Glomerular visceral epithelial cell (primary cell): ENCODE data around the gene PARN.
"Not testable (repeated sequence)": the region's sequence is repeated elsewhere in the genome, so short reads cannot be mapped to it uniquely, and the experiment has no call there.

Experiments used
- DNase-seq: peaks from one replicate; pipeline ENCODE4 v3.0.0-alpha.2; 2016; ENCODE audit errors: extremely low spot score

PARN gene

DNA sequence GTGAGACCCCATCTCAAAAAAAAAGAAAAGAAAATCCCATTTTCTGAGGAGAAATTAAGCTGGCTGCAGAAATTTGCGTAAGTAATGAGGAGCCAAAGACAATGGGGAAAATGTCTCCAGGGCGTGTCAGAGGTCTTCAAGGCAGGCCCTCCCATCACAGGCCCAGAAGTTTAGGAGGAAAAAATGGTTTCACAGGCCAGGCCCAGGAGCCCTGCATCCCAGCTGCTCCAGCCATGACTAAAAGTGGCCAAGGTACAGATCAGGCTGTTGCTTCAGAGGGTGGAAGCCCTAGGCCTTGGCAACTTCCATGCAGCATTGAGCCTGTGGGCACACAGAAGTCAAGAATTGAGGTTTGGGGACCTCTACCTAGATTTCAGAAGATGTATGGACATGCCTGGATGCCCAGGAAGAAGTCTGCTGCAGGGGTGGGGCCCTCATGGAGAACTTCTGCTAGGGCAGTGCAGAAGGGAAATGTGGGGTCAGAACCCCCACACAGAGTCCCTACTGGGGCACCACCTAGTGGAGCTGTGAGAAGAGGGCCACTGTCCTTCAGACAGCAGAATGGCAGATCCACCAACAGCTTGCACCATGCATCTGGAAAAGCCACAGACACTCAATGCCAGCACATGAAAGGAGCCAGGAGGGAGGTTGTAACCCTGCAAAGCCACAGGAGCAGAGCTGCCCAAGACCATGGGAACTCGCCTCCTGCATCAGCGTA is 55.2 kb downstream of the PARN start:
- not testable (repeated sequence) for DNase-seq

GRCh38 chr16:14572535-14572934 is 57.5 kb downstream of the PARN start:
- no peak for DNase-seq

DNA sequence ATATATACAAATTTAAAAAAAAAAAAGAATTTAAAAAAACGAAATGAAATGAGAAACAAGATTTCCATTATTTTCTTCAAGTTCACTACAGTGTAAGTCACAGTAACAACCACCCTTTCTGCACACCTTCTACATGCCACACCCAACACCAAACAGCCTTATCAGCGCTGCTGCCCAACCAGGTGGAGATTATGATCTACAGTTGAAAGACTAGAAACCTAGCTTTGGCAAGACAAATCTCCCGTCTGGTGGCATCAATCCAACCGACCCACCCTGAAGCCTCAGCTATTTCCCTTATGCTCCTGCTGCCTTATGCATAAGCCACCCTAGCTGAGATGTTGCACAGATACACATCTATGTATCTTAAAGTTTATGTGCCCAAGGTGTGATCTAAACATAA is 60.8 kb downstream of the PARN start:
- no peak for DNase-seq

GRCh38 chr16:14566599-14566998 is 63.5 kb downstream of the PARN start:
- no peak for DNase-seq

GRCh38 chr16:14565688-14566025 is 64.4 kb downstream of the PARN start:
- DNase-seq, result no peak

- no peak for DNase-seq
Measured at GRCh38 chr16:14564861-14565687, 65.0 kb downstream of the PARN start.

GRCh38 chr16:14564323-14564722 is 65.7 kb downstream of the PARN start:
- DNase-seq, result no peak

DNA sequence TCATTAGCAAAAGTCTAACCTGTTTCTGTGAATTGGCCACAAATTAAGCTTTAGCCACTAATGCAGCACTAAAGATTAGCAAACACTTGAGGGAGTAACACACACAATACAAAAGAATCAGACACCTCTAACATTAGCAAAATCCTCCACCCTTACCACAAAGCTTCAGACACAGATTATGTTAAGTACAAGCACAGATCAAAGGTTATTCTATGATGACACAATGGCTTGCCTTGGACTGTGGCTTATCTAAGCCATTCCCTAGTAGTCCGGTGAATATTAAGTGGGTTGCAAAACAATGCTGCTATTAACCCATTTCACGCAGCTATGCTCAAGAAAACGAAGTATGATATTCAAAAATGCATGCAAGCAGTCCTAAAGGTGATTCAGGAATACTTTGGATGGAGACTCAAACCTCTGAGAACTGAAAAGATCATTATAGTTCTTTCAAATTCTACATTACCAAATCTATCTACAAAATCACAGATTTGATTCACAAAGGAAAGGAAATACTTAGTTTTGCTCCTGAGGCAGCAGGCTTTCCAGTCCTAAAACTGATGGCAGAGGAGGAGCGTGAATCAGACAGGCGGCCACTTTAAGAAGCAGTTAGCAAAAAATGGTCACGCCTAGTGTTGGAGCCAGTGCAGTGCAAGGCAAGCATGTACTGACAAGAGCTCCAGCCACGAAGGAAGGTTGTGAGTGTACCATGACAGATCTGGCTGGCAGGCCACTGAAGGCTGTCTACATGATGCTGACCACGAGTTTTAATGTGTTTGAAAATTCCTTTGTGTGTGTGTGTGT is 67.2 kb downstream of the PARN start:
- DNase-seq, result peak; percentile 25

- no peak for DNase-seq
Measured at GRCh38 chr16:14560523-14560922, 69.5 kb downstream of the PARN start.

- no peak for DNase-seq
Measured at GRCh38 chr16:14559809-14560241, 70.2 kb downstream of the PARN start.

DNA sequence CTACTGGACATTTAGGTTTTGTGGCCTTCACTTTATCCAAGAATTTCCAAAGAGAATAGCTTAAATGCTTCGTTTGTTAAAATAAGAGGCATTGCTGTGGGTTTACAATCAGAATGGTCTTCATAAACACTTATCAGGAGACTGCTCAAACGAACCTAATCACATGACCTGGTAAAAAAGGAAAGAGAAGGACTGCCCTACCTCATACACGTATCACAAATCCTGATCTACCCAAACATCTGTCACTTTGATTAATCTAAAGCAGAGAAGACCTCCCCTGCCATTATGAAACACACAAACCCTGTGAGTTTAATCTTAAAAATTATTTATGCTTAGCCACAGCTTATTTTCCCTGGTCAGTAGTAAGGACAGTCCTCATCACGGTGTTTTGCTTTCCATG is 76.6 kb downstream of the PARN start:
- no peak for DNase-seq

GRCh38 chr16:14549789-14550153 is 80.3 kb downstream of the PARN start:
- DNase-seq, result peak; percentile 16

DNA sequence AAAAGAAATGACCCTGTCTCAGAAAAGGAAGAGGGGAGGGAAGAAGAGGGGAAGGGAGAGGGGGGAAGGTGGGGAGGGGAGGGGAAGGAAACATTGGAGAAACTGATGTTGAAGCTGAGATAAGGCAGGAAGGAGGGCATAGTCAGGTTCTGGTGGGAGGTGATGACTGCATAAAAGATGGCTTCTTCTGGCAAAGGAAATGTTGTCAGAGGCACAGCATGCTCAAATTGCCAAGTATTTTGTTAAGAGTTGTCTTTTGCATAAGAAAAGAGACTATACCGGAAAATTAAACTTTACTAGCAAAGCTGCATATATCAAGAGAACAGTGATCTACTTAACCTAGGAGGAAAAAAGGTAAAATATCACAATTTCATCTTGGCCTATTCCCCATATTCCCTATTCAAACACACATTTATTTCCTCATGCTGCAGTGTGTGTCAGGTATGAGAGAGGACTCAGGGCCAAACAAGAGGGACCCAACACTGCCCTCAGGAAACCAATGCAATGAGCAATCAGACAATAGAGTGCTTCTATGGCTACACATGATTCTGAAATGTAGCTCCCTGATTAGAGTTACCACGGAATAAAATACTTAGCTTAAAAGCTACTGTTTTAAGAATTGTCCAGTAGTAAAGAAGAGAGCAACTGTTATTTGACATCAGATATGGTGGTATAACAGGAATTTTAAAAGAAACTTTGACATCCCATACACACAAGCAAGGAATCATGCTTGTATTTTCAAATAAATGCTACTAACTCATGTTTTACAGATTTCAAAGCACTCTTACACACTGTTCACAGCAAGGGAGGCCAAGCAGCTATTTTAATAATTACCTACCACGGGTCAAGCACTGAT is 80.9 kb downstream of the PARN start:
- DNase-seq, result no peak

DNA sequence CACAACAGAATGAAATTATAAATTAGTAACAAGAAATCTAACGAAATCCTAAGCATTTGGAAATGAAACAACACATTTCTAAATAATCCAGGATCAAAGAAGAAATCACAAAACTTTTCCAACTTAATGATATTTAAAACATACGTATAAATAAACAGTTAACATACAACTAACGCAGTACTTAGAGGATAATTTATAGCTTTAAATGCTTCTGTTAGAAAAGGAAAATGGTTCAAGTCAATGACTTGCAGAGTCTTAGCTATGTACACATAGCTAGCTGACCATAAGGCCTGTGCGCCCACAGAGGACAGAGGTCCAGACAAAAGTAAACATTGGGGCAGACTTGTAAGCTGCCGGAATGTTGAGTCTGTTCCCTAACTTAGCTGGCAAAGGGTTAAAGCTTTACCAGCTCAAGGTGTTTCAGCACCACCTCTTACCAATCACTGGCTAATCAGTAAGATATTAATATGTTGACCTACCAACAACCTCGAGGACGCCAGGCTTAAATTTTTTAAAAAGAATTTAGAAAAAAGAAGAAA is 84.6 kb downstream of the PARN start:
- DNase-seq, result peak; percentile 30

DNA sequence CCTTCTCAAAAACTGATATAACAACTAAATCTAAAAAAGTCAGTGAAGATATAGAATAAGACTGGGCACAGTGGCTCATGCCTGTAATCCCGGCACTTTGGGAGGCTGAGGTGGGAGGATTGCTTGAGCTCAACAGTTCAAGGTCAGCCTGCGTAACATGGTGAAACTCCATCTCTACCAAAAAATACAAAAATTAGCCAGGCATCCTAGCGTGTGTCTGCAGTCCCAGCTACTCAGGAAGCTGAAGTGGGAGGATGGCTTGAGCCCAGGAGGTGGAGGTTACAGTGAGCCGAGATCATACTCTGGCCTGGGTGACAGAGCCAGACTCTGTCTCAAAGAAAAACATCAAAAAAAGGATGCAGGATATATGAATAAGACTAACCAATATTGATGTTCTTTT is 85.2 kb downstream of the PARN start:
- DNase-seq, result not testable (repeated sequence)

GRCh38 chr16:14539631-14540030 is 90.4 kb downstream of the PARN start:
- no peak for DNase-seq

DNA sequence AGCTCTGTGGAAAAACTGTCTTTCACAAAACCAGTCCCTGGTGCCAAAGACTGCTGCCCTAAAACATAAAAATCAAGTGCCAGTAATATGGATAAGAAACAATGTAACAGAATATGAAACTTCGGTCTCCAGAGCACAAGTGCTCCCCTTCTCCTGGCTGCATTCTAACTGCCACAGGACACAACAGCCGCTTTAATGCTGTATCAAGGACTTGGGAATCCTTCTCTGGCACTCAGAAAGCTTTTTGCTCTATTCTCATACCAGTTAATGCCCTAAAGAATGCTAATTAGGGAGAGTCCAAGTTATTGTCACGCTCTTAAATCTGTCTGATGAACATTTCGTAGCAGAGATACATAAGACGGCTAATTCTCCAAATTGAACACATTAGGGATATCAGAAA is 90.9 kb downstream of the PARN start:
- no peak for DNase-seq

- DNase-seq, result no peak
Measured at GRCh38 chr16:14538604-14539003, 91.5 kb downstream of the PARN start.

DNA sequence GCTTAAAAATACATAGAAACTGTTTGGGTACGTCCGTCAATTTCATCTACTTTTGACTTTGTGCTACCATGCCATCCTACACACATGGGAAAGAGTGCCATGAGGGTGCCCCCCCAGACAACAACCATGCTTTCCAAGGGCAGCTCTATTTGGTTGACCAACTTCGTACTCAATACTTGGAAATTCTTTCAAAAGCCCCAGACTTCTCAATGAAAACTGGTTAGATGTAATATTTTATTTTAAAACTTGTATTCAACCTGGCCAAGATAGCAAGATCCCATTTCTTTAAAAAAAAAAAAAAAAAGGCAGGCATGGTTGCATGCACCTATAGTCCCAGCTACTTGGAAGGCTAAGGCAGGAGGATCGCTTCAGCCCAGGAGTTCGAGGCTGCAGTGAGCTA is 98.4 kb downstream of the PARN start:
- DNase-seq, result no peak

- DNase-seq, result no peak
Measured at GRCh38 chr16:14531101-14531500, 99.0 kb downstream of the PARN start.

DNA sequence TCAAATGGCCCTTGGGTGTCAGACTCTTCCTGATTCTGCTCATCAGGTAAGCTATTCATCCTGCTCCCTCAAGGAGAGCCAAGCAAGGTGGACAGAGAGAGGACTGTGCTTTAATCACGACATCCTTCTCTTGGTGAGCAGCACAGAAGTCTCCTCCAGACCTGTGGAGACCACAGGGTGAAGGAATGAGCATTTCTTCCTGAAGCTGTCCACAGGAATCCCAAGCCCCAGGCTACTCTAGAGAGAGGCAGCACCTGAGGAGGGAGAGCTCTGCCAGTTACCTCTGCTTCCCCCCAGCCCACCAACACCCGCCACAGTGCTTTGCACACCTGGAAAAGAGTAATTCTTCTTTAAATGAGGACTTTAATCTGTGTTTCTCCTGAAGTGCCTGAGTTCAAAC is 100.0 kb downstream of the PARN start:
- DNase-seq, result no peak
